Measurements from ENCODE around the gene ME3. TPM values are rescaled to one million over a fixed set of nuclear protein-coding genes. Genes with fewer than 3 reads are reported as not detected.

Gene ME3
- total RNA-seq, 1 donor from 2014 or later = 9.7 TPM

GRCh38 chr11:86414032-86414431, 258.4 kb downstream of the ME3 start:
- no peak for TF ChIP-seq CTCF (conservative IDR thresholded peaks at IDR 0.05)
- Mint-ChIP-seq H3K4me1 (ENCODE audit: unreplicated experiment) (no peaks in the 10 kb centered on the region), H3K9me3 (no peaks in the 10 kb centered on the region), H3K36me3 (no peaks in the 10 kb centered on the region), H3K4me3 (no peak overlapping the region), H3K27ac (no peak overlapping the region), H3K27me3 (no peaks in the 10 kb centered on the region)
- DNase-seq (ENCODE audit: extremely low spot score, unreplicated experiment) = no peak

GRCh38 chr11:86408845-86409244, 263.6 kb downstream of the ME3 start:
- Mint-ChIP-seq H3K27me3 (no peaks in the 10 kb centered on the region), H3K4me1 (ENCODE audit: unreplicated experiment) (no peaks in the 10 kb centered on the region), H3K27ac (no peak overlapping the region), H3K36me3 (no peaks in the 10 kb centered on the region), H3K4me3 (no peak overlapping the region), H3K9me3 (no peaks in the 10 kb centered on the region)
- no peak for DNase-seq (ENCODE audit: extremely low spot score, unreplicated experiment)
- peak; percentile 59 for TF ChIP-seq CTCF (conservative IDR thresholded peaks at IDR 0.05)

- Mint-ChIP-seq H3K9me3 (no peaks in the 10 kb centered on the region), H3K27me3 (no peaks in the 10 kb centered on the region), H3K4me1 (ENCODE audit: unreplicated experiment) (no peaks in the 10 kb centered on the region), H3K4me3 (no peak overlapping the region), H3K27ac (no peak overlapping the region), H3K36me3 (no peaks in the 10 kb centered on the region)
- no peak for TF ChIP-seq CTCF (conservative IDR thresholded peaks at IDR 0.05)
- DNase-seq (ENCODE audit: extremely low spot score, unreplicated experiment) = no peak
These were observed 269.0 kb downstream of the ME3 start for GRCh38 chr11:86403458-86403857.

GRCh38 chr11:86398106-86398505, 274.3 kb downstream of the ME3 start:
- Mint-ChIP-seq H3K4me1 (ENCODE audit: unreplicated experiment) (peaks cover 8% of the 10 kb centered on the region), H3K9me3 (no peaks in the 10 kb centered on the region), H3K36me3 (no peaks in the 10 kb centered on the region), H3K4me3 (no peak overlapping the region), H3K27me3 (no peaks in the 10 kb centered on the region), H3K27ac (no peak overlapping the region)
- DNase-seq (ENCODE audit: extremely low spot score, unreplicated experiment) = no peak
- TF ChIP-seq CTCF (conservative IDR thresholded peaks at IDR 0.05) = no peak

- no peaks in the 10 kb centered on the region for H3K36me3 Mint-ChIP-seq
These were observed 275.1 kb downstream of the ME3 start for GRCh38 chr11:86397351-86397750.

More at GRCh38 chr11:86397351-86397750, 275.1 kb downstream of the ME3 start:
- H3K27ac Mint-ChIP-seq = no peak overlapping the region
- no peak overlapping the region for H3K4me3 Mint-ChIP-seq
- no peaks in the 10 kb centered on the region for H3K27me3 Mint-ChIP-seq
- DNase-seq (ENCODE audit: extremely low spot score, unreplicated experiment) = no peak
- no peaks in the 10 kb centered on the region for H3K9me3 Mint-ChIP-seq
- no peak for TF ChIP-seq CTCF (conservative IDR thresholded peaks at IDR 0.05)
- H3K4me1 Mint-ChIP-seq (ENCODE audit: unreplicated experiment) = peaks cover 8% of the 10 kb centered on the region

Measured in type B pancreatic cell (in vitro differentiated cells).